Mesendoderm (in vitro differentiated cells): ENCODE results near the gene PRR20A.
"Not testable (repeated sequence)": the region's sequence is repeated elsewhere in the genome, so short reads cannot be mapped to it uniquely, and the experiment has no call there.

Source experiments
- DNase-seq: peaks from one replicate; pipeline ENCODE4 v3.0.0; 2013
- H2AK5ac ChIP-seq: 2 replicates; pipeline ENCODE4 v1.6.1; 2013; ENCODE audit warnings: low read length, inconsistent platforms
- H2BK120ac ChIP-seq: 2 replicates; pipeline ENCODE4 v1.6.1; 2013; ENCODE audit warnings: low read depth, mild to moderate bottlenecking, low read length, moderate library complexity, mixed read lengths
- H2BK15ac ChIP-seq: replicated peaks from 2 replicates; pipeline ENCODE4 v1.6.1; 2013; ENCODE audit warnings: low read depth, mild to moderate bottlenecking, moderate library complexity
- H2BK5ac ChIP-seq: 2 replicates; pipeline ENCODE4 v1.6.1; 2013; ENCODE audit warnings: low read length, inconsistent platforms
- H3K18ac ChIP-seq: 2 replicates; pipeline ENCODE4 v1.6.1; 2013; ENCODE audit warnings: mild to moderate bottlenecking, low read length, mixed read lengths
- H3K23ac ChIP-seq: one replicate; pipeline ENCODE4 v1.6.1; 2013; ENCODE audit warnings: low read length
- H3K27ac ChIP-seq: 2 replicates; pipeline ENCODE4 v1.5.1; 2013; ENCODE audit warnings: low read depth, mild to moderate bottlenecking, inconsistent platforms, low read length, moderate library complexity
- H3K27me3 ChIP-seq: 2 replicates; pipeline ENCODE4 v1.6.1; 2013; ENCODE audit warnings: low read length, control low read depth, mild to moderate bottlenecking, inconsistent platforms; ENCODE audit not compliant: insufficient read depth, poor library complexity
- H3K36me3 ChIP-seq: 2 replicates; pipeline ENCODE4 v1.6.1; 2013; ENCODE audit warnings: low read length, inconsistent platforms; ENCODE audit not compliant: control insufficient read depth, insufficient read depth
- H3K4ac ChIP-seq: one replicate; pipeline ENCODE4 v1.6.1; 2013; ENCODE audit warnings: low read depth, mild to moderate bottlenecking, low read length, moderate library complexity
- H3K4me1 ChIP-seq: 2 replicates; pipeline ENCODE4 v1.6.1; 2013; ENCODE audit warnings: low read depth, low read length, inconsistent platforms; ENCODE audit not compliant: control insufficient read depth
- H3K4me2 ChIP-seq: 2 replicates; pipeline ENCODE4 v1.6.1; 2013; ENCODE audit warnings: low read length
- H3K4me3 ChIP-seq: 2 replicates; pipeline ENCODE4 v1.5.1; 2013; ENCODE audit warnings: mild to moderate bottlenecking, low read length
- H3K56ac ChIP-seq: one replicate; pipeline ENCODE4 v1.6.1; 2013; ENCODE audit warnings: low read length
- H3K79me1 ChIP-seq: 2 replicates; pipeline ENCODE4 v1.6.1; 2013; ENCODE audit warnings: low read length, inconsistent platforms
- H3K79me2 ChIP-seq: 2 replicates; pipeline ENCODE4 v1.6.1; 2013; ENCODE audit warnings: mild to moderate bottlenecking, low read length; ENCODE audit not compliant: control insufficient read depth, insufficient read depth
- H3K9ac ChIP-seq: 2 replicates; pipeline ENCODE4 v1.6.1; 2013; ENCODE audit warnings: low read length, inconsistent platforms
- H4K5ac ChIP-seq: one replicate; pipeline ENCODE4 v1.6.1; 2013; ENCODE audit warnings: low read length
- H4K8ac ChIP-seq: one replicate; pipeline ENCODE4 v1.6.1; 2013; ENCODE audit warnings: low read depth, mild to moderate bottlenecking, control low read depth, low read length, moderate library complexity
- WGBS: extraction: QIAGEN DNeasy Blood & Tissue Kit; methylation state at CpG from one replicate; pipeline ENCODE4 v1.1.7; 2013; ENCODE audit warnings: low lambda C conversion rate, missing lambda C conversion rate; ENCODE audit not compliant: insufficient coverage; ENCODE audit errors: extremely low coverage; 5-methylcytosine and 5-hydroxymethylcytosine counted together

PRR20A gene

DNA sequence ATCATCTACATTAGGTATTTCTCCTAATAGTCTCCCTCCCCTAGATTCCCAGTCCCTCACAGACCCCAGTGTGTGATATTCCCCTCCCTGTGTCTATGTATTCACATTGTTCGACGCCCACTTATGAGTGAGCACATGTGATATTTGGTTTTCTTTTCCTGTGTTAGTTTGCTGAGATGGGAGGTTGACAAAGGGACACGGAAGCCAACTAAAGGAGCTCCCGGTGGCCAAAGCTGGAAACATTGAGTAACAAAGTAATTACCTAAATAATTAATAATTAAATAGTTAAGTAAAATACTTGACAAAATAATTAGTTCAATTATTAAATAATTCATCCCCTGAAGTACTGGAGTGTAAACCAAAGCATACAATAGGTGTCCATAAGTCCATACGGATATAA lies 1.7 kb upstream of the PRR20A start:
- no CpG with 5 or more reads among the region's 5 CpGs for WGBS

DNA sequence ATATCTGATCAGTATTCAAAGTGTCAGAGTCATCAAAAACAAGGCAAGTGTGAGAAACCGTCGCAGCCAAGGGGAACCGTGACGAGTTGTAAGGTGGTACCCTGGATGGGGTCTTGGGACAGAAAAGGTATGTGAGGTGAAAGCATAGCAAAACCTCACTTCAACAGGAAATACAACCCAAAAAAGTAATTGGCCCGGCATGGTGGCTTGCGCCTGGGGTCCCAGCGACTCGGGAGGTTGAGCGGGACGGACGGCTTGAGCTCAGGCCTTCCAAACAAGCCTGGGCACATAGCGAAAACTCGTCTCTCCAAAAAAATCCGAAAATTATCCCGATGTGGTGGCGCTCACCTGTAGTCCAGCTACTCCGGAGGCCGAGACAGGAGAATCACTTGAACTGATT lies 937 bp upstream of the PRR20A start:
- not testable (repeated sequence) for H3K27ac ChIP-seq, H4K5ac ChIP-seq, H3K79me2 ChIP-seq, H3K23ac ChIP-seq, H2BK120ac ChIP-seq, H3K4me1 ChIP-seq, H3K27me3 ChIP-seq, H3K4me2 ChIP-seq, H3K56ac ChIP-seq, H3K18ac ChIP-seq, H3K4me3 ChIP-seq, H3K9ac ChIP-seq, H4K8ac ChIP-seq, DNase-seq, H2BK15ac ChIP-seq, H3K36me3 ChIP-seq, H2BK5ac ChIP-seq, H3K79me1 ChIP-seq, H3K4ac ChIP-seq, H2AK5ac ChIP-seq
- no CpG with 5 or more reads among the region's 18 CpGs for WGBS

More for the DNA sequence above, 1.7 kb upstream of the PRR20A start:
- no peak overlapping the region for H3K4me3 ChIP-seq
- no peak overlapping the region for H4K8ac ChIP-seq
- no peak overlapping the region for H3K9ac ChIP-seq
- H2BK120ac ChIP-seq = no peak overlapping the region
- no peak overlapping the region for H3K23ac ChIP-seq
- no peak overlapping the region for H3K4ac ChIP-seq
- H3K79me1 ChIP-seq = no peaks in the 10 kb centered on the region
- no peak for DNase-seq
- no peaks in the 10 kb centered on the region for H3K36me3 ChIP-seq
- H4K5ac ChIP-seq = no peak overlapping the region
- no peaks in the 10 kb centered on the region for H3K79me2 ChIP-seq
- no peaks in the 10 kb centered on the region for H3K27me3 ChIP-seq
- H3K18ac ChIP-seq = no peak overlapping the region
- no peak overlapping the region for H2AK5ac ChIP-seq
- H3K56ac ChIP-seq = no peak overlapping the region
- no peak overlapping the region for H2BK5ac ChIP-seq
- H2BK15ac ChIP-seq = no peak overlapping the region
- H3K4me1 ChIP-seq = no peaks in the 10 kb centered on the region
- no peak overlapping the region for H3K27ac ChIP-seq
- H3K4me2 ChIP-seq = no peak overlapping the region

DNA sequence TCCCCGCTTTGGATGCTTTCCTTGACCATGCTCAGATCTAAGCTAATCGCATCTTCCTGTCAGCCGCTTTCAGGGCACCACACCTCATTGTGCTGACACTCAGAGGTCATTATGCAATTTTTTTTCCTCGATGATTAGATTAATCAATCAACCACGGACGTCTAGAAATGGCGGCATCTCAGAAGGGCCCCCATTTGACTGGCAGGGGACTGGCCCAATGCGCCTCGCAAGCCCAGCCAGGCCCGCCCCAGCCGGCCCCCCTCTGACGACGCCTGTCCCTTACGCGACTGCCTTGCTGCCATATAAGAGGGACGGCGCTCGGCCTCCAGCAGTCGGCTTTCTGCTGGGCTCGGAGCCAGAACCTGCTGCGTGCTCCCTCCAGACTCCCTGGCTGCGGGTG lies 6.5 kb downstream of the PRR20A start, which contains the start of gene PRR20B:
TSS of gene PRR20B (plus strand) at position 301 of the 400 bp plus-strand sequence. CDS start 387 bp downstream, outside the sequence.
- WGBS = no CpG with 5 or more reads among the region's 22 CpGs
- H3K27ac ChIP-seq, H3K79me1 ChIP-seq, H3K4ac ChIP-seq, H3K4me2 ChIP-seq, H4K5ac ChIP-seq, H3K4me1 ChIP-seq, H3K27me3 ChIP-seq, H2BK15ac ChIP-seq, H3K79me2 ChIP-seq, H3K36me3 ChIP-seq, H3K56ac ChIP-seq, H2BK5ac ChIP-seq, H2AK5ac ChIP-seq, H4K8ac ChIP-seq, H3K18ac ChIP-seq, H3K23ac ChIP-seq, H3K9ac ChIP-seq, DNase-seq, H3K4me3 ChIP-seq, H2BK120ac ChIP-seq: not testable (repeated sequence)

DNA sequence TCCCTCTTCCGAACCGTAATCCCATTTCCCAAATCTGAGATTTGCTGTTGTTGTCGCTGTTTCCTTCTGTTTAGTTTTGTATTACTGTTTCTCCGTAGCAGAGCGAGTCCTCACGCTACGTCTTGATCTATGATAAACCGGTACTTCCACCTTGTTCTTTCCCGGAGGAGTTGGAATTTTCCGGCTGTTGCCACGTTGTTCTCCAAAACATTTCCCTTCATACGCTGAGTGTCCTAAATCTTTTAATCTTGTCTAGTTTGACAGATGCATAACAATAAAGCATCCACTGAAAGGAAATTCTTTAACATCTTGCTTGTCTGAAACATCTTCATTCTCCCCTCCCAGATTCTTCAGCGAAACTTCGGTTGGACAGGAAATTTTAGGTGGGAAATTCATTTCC lies 7.4 kb downstream of the PRR20A start:
- not testable (repeated sequence) for H3K56ac ChIP-seq, H3K79me1 ChIP-seq, H3K4me3 ChIP-seq, H3K23ac ChIP-seq, H3K4ac ChIP-seq, H3K18ac ChIP-seq, H3K9ac ChIP-seq, H3K27me3 ChIP-seq, H3K79me2 ChIP-seq, H3K4me2 ChIP-seq, H3K36me3 ChIP-seq, H2AK5ac ChIP-seq, H2BK5ac ChIP-seq, DNase-seq, H4K5ac ChIP-seq, H4K8ac ChIP-seq, H2BK120ac ChIP-seq, H3K4me1 ChIP-seq, H3K27ac ChIP-seq, H2BK15ac ChIP-seq
- WGBS = no CpG with 5 or more reads among the region's 14 CpGs

DNA sequence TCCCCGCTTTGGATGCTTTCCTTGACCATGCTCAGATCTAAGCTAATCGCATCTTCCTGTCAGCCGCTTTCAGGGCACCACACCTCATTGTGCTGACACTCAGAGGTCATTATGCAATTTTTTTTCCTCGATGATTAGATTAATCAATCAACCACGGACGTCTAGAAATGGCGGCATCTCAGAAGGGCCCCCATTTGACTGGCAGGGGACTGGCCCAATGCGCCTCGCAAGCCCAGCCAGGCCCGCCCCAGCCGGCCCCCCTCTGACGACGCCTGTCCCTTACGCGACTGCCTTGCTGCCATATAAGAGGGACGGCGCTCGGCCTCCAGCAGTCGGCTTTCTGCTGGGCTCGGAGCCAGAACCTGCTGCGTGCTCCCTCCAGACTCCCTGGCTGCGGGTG lies 13.0 kb downstream of the PRR20A start, which contains the start of gene PRR20C:
TSS of gene PRR20C (plus strand) at position 301 of the 400 bp plus-strand sequence. CDS start 387 bp downstream, outside the sequence.
- not testable (repeated sequence) for H4K5ac ChIP-seq, H2BK15ac ChIP-seq, DNase-seq, H3K18ac ChIP-seq, H3K79me1 ChIP-seq, H3K27me3 ChIP-seq, H2AK5ac ChIP-seq, H3K9ac ChIP-seq, H3K79me2 ChIP-seq, H4K8ac ChIP-seq, H2BK5ac ChIP-seq, H3K4ac ChIP-seq, H3K4me1 ChIP-seq, H3K23ac ChIP-seq, H3K56ac ChIP-seq, H3K27ac ChIP-seq, H3K4me2 ChIP-seq, H3K4me3 ChIP-seq, H2BK120ac ChIP-seq, H3K36me3 ChIP-seq
- no CpG with 5 or more reads among the region's 22 CpGs for WGBS

DNA sequence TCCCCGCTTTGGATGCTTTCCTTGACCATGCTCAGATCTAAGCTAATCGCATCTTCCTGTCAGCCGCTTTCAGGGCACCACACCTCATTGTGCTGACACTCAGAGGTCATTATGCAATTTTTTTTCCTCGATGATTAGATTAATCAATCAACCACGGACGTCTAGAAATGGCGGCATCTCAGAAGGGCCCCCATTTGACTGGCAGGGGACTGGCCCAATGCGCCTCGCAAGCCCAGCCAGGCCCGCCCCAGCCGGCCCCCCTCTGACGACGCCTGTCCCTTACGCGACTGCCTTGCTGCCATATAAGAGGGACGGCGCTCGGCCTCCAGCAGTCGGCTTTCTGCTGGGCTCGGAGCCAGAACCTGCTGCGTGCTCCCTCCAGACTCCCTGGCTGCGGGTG lies 19.6 kb downstream of the PRR20A start, which contains the start of gene PRR20D:
TSS of gene PRR20D (plus strand) at position 301 of the 400 bp plus-strand sequence. CDS start 387 bp downstream, outside the sequence.
- H3K27me3 ChIP-seq, H3K27ac ChIP-seq, H3K23ac ChIP-seq, H4K5ac ChIP-seq, H3K4me1 ChIP-seq, H3K79me1 ChIP-seq, H4K8ac ChIP-seq, DNase-seq, H2AK5ac ChIP-seq, H3K4ac ChIP-seq, H3K56ac ChIP-seq, H3K9ac ChIP-seq, H3K79me2 ChIP-seq, H2BK15ac ChIP-seq, H3K4me2 ChIP-seq, H2BK120ac ChIP-seq, H3K36me3 ChIP-seq, H2BK5ac ChIP-seq, H3K4me3 ChIP-seq, H3K18ac ChIP-seq: not testable (repeated sequence)
- WGBS = no CpG with 5 or more reads among the region's 22 CpGs
